Activated CD4-positive, alpha-beta memory T cell treated with anti-CD3 and anti-CD28 coated beads for 36 hours (primary cell): Measurements from ENCODE around the gene CRTAP. TPM values are rescaled to one million over a fixed set of nuclear protein-coding genes. Genes with fewer than 3 reads are reported as not detected.
"Not testable (repeated sequence)": the region's sequence is repeated elsewhere in the genome, so short reads cannot be mapped to it uniquely, and the experiment has no call there.

Experiments
- CTCF ChIA-PET: fragments of 350-600 bp; sonication (Branson Sonifier 250); formaldehyde crosslinking; loops from one replicate; lab custom pipeline; 2021; ENCODE audit warnings: antibody characterized with exemption, inconsistent platforms; lab: Charles Lee
- POLR2A ChIA-PET: fragments of 350-600 bp; sonication (Branson Sonifier 250); formaldehyde crosslinking; loops from one replicate; lab custom pipeline; 2021; ENCODE audit warnings: antibody characterized with exemption; lab: Charles Lee
- DNase-seq: peaks from one replicate; pipeline ENCODE4 v3.0.0-alpha.2; 2020
- H3K27ac Mint-ChIP-seq: one replicate; pipeline ENCODE4 v1.8.0; 2021; ENCODE audit warnings: mixed read lengths
- H3K27me3 Mint-ChIP-seq: one replicate; pipeline ENCODE4 v1.8.0; 2021; ENCODE audit warnings: mixed read lengths
- H3K36me3 Mint-ChIP-seq: one replicate; pipeline ENCODE4 v1.8.0; 2021; ENCODE audit warnings: mixed read lengths
- H3K4me1 Mint-ChIP-seq: one replicate; pipeline ENCODE4 v1.8.0; 2021; ENCODE audit warnings: low read depth, mixed read lengths
- H3K4me3 Mint-ChIP-seq: one replicate; pipeline ENCODE4 v1.8.0; 2021; ENCODE audit warnings: mild to moderate bottlenecking, mixed read lengths
- H3K9me3 Mint-ChIP-seq: one replicate; pipeline ENCODE4 v1.8.0; 2021; ENCODE audit warnings: mixed read lengths
- intact Hi-C: fragments of 100-400 bp; cut with micrococcal nuclease; formaldehyde crosslinking; loops from one replicate; pipeline ENCODE4 v1.15.1; 2023
- total RNA-seq, 2 experiments: library from RNA; stranded (reverse); gene quantifications; one replicate each; pipeline ENCODE4 v1.2.3, GENCODE V29; 2021

Gene CRTAP
- total RNA-seq, 2 experiments from 2014 or later: 57.6 to 60.0 TPM

DNA sequence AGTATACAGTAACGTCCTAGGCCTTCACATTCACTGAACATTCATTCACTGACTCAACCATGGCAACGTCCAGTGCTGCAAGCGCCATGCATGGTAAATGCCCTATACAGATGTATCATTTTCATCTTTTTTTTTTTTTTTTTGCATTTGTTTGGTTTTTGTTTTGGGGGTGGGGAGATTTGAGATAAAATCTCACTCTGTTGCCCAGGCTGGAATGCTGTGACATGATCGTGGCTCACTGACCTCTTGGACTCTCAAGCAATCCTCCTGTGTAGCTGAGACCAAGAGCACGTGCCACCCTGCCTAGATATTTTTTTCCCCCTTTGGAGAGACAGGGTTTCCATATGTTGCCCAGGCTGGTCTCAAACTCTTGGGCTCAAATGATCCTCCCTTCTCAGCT, 67.4 kb downstream of the CRTAP start:
- intact Hi-C loops: no loop called here
- ChIA-PET POLR2A (interaction anchor here (0.7 kb wide), 1 partner anchor 262 kb away, joined by 3 read pairs; no protein-coding TSS in a partner anchor), CTCF (interaction anchor here (0.6 kb wide), 1 partner anchor 17 kb away, joined by 3 read pairs; no protein-coding TSS in a partner anchor)
- Mint-ChIP-seq H3K9me3 (peaks cover 17% of the 10 kb centered on the region), H3K4me1 (no peaks in the 10 kb centered on the region), H3K36me3 (no peaks in the 10 kb centered on the region), H3K4me3 (no peak overlapping the region), H3K27ac (no peak overlapping the region), H3K27me3 (peaks cover 3% of the 10 kb centered on the region)
- DNase-seq: no peak

DNA sequence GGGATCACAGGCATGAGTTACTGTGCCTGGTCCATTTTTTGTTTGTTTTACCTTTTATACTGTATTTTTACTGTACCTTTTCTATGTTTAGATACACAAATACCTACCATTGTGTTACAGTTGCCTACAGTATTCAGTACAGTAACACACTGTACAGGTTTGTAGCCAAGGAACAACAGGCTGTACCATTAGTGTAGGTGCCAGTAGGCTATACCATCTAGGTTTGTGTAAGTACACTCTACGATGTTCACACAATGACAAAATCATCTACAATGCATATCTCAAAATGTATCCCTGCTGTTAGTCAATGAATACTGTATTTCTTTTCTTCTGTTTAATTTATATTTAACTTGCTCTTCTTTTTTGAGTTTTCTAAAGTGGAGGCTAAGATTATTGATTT, 67.8 kb downstream of the CRTAP start:
- H3K27ac Mint-ChIP-seq, H3K36me3 Mint-ChIP-seq, H3K4me3 Mint-ChIP-seq, H3K4me1 Mint-ChIP-seq, intact Hi-C loops, DNase-seq, H3K27me3 Mint-ChIP-seq: not testable (repeated sequence)
- H3K9me3 Mint-ChIP-seq: peaks cover 17% of the 10 kb centered on the region
- ChIA-PET CTCF (interaction anchor here (0.8 kb wide), 1 partner anchor 52 kb away, joined by 3 read pairs; no protein-coding TSS in a partner anchor), POLR2A (interaction anchor here (0.7 kb wide), 1 partner anchor 263 kb away, joined by 3 read pairs; no protein-coding TSS in a partner anchor)

DNA sequence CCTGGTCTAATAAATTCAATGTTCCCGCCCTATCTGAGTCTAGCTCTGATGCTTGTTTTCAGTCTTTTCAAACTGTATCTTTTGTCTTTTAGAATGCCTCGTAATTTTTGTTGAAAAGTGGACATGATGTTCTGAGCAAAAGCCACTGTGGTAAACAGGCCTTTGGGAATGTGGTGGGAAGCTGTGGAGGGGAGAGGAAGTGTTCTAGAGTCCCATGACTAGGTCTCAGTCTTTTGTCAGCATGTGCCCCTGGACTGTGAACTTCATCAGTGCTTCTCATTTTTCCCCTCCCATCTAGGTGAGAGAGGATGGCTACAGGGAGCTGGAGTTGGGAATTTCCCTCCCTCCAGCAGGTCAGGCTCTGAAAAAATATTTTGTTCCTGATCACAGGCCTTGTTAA, 71.0 kb downstream of the CRTAP start:
- Mint-ChIP-seq H3K4me3 (no peak overlapping the region), H3K36me3 (no peaks in the 10 kb centered on the region), H3K9me3 (peaks cover 11% of the 10 kb centered on the region), H3K27me3 (peaks cover 10% of the 10 kb centered on the region), H3K27ac (no peak overlapping the region), H3K4me1 (no peaks in the 10 kb centered on the region)
- ChIA-PET CTCF (interaction anchor here (0.6 kb wide), 1 partner anchor 210 kb away, joined by 3 read pairs; no protein-coding TSS in a partner anchor), POLR2A (no interaction called here)
- DNase-seq: no peak
- intact Hi-C loops: no loop called here

DNA sequence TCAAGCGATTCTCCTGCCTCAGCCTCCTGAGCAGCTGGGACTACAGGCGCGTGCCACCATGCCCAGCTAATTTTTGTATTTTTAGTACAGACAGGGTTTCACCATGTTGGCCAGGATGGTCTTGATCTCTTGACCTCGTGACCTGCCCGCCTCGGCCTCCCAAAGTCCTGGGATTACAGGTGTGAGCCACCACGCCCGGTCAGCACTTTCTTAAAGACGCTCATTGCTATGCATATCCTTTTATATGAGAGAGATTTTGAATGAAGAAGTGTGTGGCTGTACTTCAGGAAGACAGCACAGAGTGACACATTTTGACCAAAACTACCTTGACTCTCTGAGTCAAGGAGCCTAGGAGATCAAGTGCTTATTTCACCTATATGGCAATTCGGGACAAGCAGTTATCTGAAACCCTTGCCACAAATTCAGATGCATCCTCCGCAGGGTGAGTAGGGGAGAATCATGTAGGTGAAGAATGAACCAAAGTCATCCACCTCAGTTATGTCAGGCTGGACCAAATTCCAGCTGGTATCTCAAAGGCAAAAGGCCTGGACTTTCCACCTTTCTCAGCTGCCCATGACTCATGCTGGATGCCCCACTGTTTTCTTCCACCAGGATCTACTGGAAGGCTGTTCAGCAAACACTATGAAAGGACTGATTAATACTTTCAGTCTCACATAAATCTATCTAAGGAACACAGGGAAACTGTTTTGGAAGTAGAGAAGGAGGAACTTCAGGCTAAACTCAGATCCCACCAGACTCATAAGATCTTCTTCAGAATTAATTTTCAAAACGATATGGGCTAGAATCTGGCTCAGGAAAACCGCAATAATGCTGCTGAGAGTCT, 72.9 kb downstream of the CRTAP start:
- Mint-ChIP-seq H3K36me3 (no peaks in the 10 kb centered on the region), H3K27me3 (peaks cover 12% of the 10 kb centered on the region), H3K4me1 (no peaks in the 10 kb centered on the region), H3K4me3 (no peak overlapping the region), H3K27ac (no peak overlapping the region), H3K9me3 (peaks cover 11% of the 10 kb centered on the region)
- no peak for DNase-seq
- CTCF ChIA-PET: no interaction called here
- POLR2A ChIA-PET: no interaction called here
- intact Hi-C loops: no loop called here

DNA sequence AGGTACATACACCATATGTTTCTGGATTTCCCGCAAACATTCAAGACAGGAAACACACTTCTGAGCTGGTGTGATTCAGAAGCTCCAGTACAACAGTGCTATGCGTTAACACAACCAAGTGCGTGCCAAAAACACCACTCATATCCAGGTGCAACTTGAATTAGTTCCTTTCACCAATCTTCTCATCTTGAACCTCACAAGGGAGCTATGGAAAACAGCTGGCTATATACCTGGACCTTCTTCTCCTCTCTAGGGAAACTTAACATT, 73.5 kb downstream of the CRTAP start:
- Mint-ChIP-seq H3K27me3 (peaks cover 12% of the 10 kb centered on the region), H3K4me1 (no peaks in the 10 kb centered on the region), H3K27ac (no peak overlapping the region), H3K36me3 (no peaks in the 10 kb centered on the region), H3K4me3 (no peak overlapping the region), H3K9me3 (peaks cover 9% of the 10 kb centered on the region)
- intact Hi-C loops: no loop called here
- POLR2A ChIA-PET: no interaction called here
- no peak for DNase-seq
- CTCF ChIA-PET: no interaction called here

DNA sequence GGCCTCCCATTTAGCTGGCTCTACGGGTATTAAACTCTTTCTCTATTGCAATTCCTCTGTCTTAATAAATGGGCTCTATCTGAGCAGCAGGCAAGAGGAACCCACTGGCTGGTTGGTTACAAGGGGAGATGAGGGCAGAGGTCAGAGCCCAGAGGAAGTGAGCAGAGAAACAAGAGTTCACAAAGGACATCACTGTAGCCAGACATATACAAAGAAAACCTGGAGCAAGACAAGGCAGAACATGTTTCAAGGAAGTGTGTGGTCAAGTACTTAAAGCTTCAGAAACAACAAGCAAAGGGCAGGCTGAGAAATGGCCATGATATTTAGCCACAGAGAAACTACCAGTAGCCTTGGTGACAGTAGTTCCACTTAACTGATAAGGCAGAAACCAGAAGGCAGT, 80.5 kb downstream of the CRTAP start:
- no peaks in the 10 kb centered on the region for H3K9me3 Mint-ChIP-seq
- intact Hi-C loops: no loop called here
- no peak overlapping the region for H3K4me3 Mint-ChIP-seq
- H3K4me1 Mint-ChIP-seq: no peaks in the 10 kb centered on the region
- DNase-seq: no peak
- ChIA-PET POLR2A (no interaction called here), CTCF (no interaction called here)
- H3K36me3 Mint-ChIP-seq: no peaks in the 10 kb centered on the region
- H3K27me3 Mint-ChIP-seq: peaks cover 4% of the 10 kb centered on the region
- H3K27ac Mint-ChIP-seq: no peak overlapping the region

DNA sequence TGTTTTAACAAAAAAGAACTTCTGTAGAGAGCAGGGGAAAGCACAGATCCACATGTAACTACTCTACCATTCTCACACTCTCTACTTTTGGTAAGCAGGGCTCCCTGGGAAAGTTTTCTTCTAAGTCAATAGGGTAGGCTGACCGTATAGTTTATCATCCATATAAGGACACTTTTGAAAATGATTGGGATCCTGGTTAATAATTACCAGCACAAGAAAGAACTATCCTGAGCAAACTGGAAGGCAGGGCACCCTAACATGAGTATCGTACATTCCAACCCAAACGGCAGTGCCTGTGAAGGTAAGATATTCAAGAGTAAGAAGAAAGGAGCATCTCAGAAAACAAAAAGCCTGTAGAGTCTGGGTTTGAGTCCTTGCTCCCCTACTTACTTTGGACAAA, 82.7 kb downstream of the CRTAP start:
- Mint-ChIP-seq H3K27ac (no peak overlapping the region), H3K36me3 (no peaks in the 10 kb centered on the region), H3K9me3 (no peaks in the 10 kb centered on the region), H3K4me1 (no peaks in the 10 kb centered on the region), H3K4me3 (no peak overlapping the region), H3K27me3 (peaks cover 1% of the 10 kb centered on the region)
- intact Hi-C loops: no loop called here
- DNase-seq: no peak
- POLR2A ChIA-PET: no interaction called here
- CTCF ChIA-PET: no interaction called here

Other genes with a start within 250 kb of the CRTAP start
- 100 to 1,000 TPM; 137 TPM for gene CCR4, start 162.4 kb upstream of the CRTAP start, total RNA-seq
- 10 to 100 TPM; 47.2 to 52.0 TPM for gene GLB1, start 16.9 kb upstream of the CRTAP start, total RNA-seq
- gene TMPPE, start 16.9 kb upstream of the CRTAP start, total RNA-seq: 1 to 10 TPM; 6.0 to 6.2 TPM
- not detected for gene SUSD5, start 104.8 kb downstream of the CRTAP start, total RNA-seq
- not detected for gene FBXL2, start 163.4 kb downstream of the CRTAP start, total RNA-seq